Activated T-cell treated with anti-CD3 and anti-CD28 coated beads, Interleukin-2, amount 50 U/mL, for 4 hours (primary cell): Measurements from ENCODE around the gene NPDC1. TPM values are rescaled to one million over a fixed set of nuclear protein-coding genes. Genes with fewer than 3 reads are reported as not detected.

Experiments
- ATAC-seq, 2 donors: fragments of 200-7000 bp; cut with Tn5 transposase; one replicate each; pipeline ENCODE4 v1.10.0; 2021
- DNase-seq: peaks from one replicate; pipeline ENCODE4 v3.0.0-alpha.2; 2020
- H3K27me3 Mint-ChIP-seq: one replicate; pipeline ENCODE4 v1.8.0; 2021; ENCODE audit warnings: low read depth, mixed read lengths
- H3K36me3 Mint-ChIP-seq: one replicate; pipeline ENCODE4 v1.8.0; 2022; ENCODE audit warnings: mixed read lengths; ENCODE audit not compliant: insufficient read depth
- H3K4me1 Mint-ChIP-seq: one replicate; pipeline ENCODE4 v1.8.0; 2021; ENCODE audit warnings: low read depth, mixed read lengths
- H3K4me3 Mint-ChIP-seq: one replicate; pipeline ENCODE4 v1.8.0; 2021; ENCODE audit warnings: mild to moderate bottlenecking, moderate library complexity, mixed read lengths
- H3K9me3 Mint-ChIP-seq: one replicate; pipeline ENCODE4 v1.8.0; 2021; ENCODE audit warnings: mixed read lengths
- total RNA-seq, 3 donors: library from RNA; stranded (reverse); gene quantifications; one replicate each; pipeline ENCODE4 v1.2.1, GENCODE V29; 2021

Gene NPDC1
- total RNA-seq, 3 donors from 2014 or later = 15.1 to 33.0 (median 23.2) TPM

GRCh38 chr9:137031904-137032640, 13.9 kb downstream of the NPDC1 start, which contains the start of gene FUT7:
Gene FUT7 (minus strand): TSS chr9:137032088. CDS start chr9:137031991, 97 bp downstream.
- no peak for DNase-seq
- H3K4me1 Mint-ChIP-seq = peaks cover 53% of the 10 kb centered on the region
- no peaks in the 10 kb centered on the region for H3K36me3 Mint-ChIP-seq
- H3K9me3 Mint-ChIP-seq = no peaks in the 10 kb centered on the region
- peak within 1 kb of the TSS; percentile 69 for H3K4me3 Mint-ChIP-seq
- no peaks in the 10 kb centered on the region for H3K27me3 Mint-ChIP-seq
- no peak for ATAC-seq

- H3K27me3 Mint-ChIP-seq = no peaks in the 10 kb centered on the region
- H3K4me3 Mint-ChIP-seq = peak overlapping the region; percentile 69
- peaks cover 58% of the 10 kb centered on the region for H3K4me1 Mint-ChIP-seq
- H3K36me3 Mint-ChIP-seq = no peaks in the 10 kb centered on the region
- no peaks in the 10 kb centered on the region for H3K9me3 Mint-ChIP-seq
- ATAC-seq = no peak
- peak; percentile 20 for DNase-seq
These were observed 15.1 kb downstream of the NPDC1 start for GRCh38 chr9:137030538-137031527.

- Mint-ChIP-seq H3K9me3 (no peaks in the 10 kb centered on the region), H3K4me1 (peaks cover 55% of the 10 kb centered on the region), H3K36me3 (no peaks in the 10 kb centered on the region), H3K27me3 (no peaks in the 10 kb centered on the region), H3K4me3 (peak overlapping the region; percentile 69)
- ATAC-seq (no peak), DNase-seq (no peak)
These were observed 16.0 kb downstream of the NPDC1 start for GRCh38 chr9:137030006-137030405.

GRCh38 chr9:137029058-137029936, 16.7 kb downstream of the NPDC1 start:
- H3K4me1 Mint-ChIP-seq = peaks cover 48% of the 10 kb centered on the region
- ATAC-seq = peak; percentile 39 to 51
- no peaks in the 10 kb centered on the region for H3K36me3 Mint-ChIP-seq
- no peaks in the 10 kb centered on the region for H3K27me3 Mint-ChIP-seq
- peak overlapping the region; percentile 77 for H3K4me3 Mint-ChIP-seq
- H3K9me3 Mint-ChIP-seq = no peaks in the 10 kb centered on the region
- DNase-seq = peak; percentile 71

GRCh38 chr9:137028263-137029057, 17.5 kb downstream of the NPDC1 start:
- Mint-ChIP-seq H3K4me3 (peak overlapping the region; percentile 77), H3K27me3 (no peaks in the 10 kb centered on the region), H3K4me1 (peaks cover 43% of the 10 kb centered on the region), H3K36me3 (no peaks in the 10 kb centered on the region), H3K9me3 (no peaks in the 10 kb centered on the region)
- peak; percentile 56 for DNase-seq
- ATAC-seq = peak; percentile 73 to 78

GRCh38 chr9:137027369-137028262, 18.4 kb downstream of the NPDC1 start, which contains the start of gene ABCA2:
Gene ABCA2 (minus strand): TSS chr9:137028237. CDS start chr9:137028140, 97 bp downstream.
- Mint-ChIP-seq H3K9me3 (no peaks in the 10 kb centered on the region), H3K4me1 (peaks cover 38% of the 10 kb centered on the region), H3K27me3 (no peaks in the 10 kb centered on the region), H3K4me3 (peak within 1 kb of the TSS; percentile 78), H3K36me3 (no peaks in the 10 kb centered on the region)
- DNase-seq = no peak
- no peak for ATAC-seq

GRCh38 chr9:137026828-137027227, 19.1 kb downstream of the NPDC1 start:
- H3K27me3 Mint-ChIP-seq = no peaks in the 10 kb centered on the region
- ATAC-seq = no peak
- no peaks in the 10 kb centered on the region for H3K9me3 Mint-ChIP-seq
- no peak for DNase-seq
- H3K4me3 Mint-ChIP-seq = peak overlapping the region; percentile 78
- H3K4me1 Mint-ChIP-seq = peaks cover 34% of the 10 kb centered on the region
- H3K36me3 Mint-ChIP-seq = no peaks in the 10 kb centered on the region

- H3K27me3 Mint-ChIP-seq = no peaks in the 10 kb centered on the region
- H3K9me3 Mint-ChIP-seq = no peaks in the 10 kb centered on the region
- H3K4me3 Mint-ChIP-seq = peak overlapping the region; percentile 78
- no peak for ATAC-seq
- H3K4me1 Mint-ChIP-seq = peaks cover 32% of the 10 kb centered on the region
- H3K36me3 Mint-ChIP-seq = no peaks in the 10 kb centered on the region
- no peak for DNase-seq
These were observed 19.6 kb downstream of the NPDC1 start for GRCh38 chr9:137026384-137026783.

GRCh38 chr9:137025517-137025966, 20.4 kb downstream of the NPDC1 start:
- peaks cover 26% of the 10 kb centered on the region for H3K4me1 Mint-ChIP-seq
- DNase-seq (no peak), ATAC-seq (no peak)
- H3K36me3 Mint-ChIP-seq = no peaks in the 10 kb centered on the region
- no peak overlapping the region for H3K4me3 Mint-ChIP-seq
- H3K27me3 Mint-ChIP-seq = no peaks in the 10 kb centered on the region
- H3K9me3 Mint-ChIP-seq = no peaks in the 10 kb centered on the region

- no peak overlapping the region for H3K4me3 Mint-ChIP-seq
- no peaks in the 10 kb centered on the region for H3K36me3 Mint-ChIP-seq
- DNase-seq (no peak), ATAC-seq (no peak)
- no peaks in the 10 kb centered on the region for H3K9me3 Mint-ChIP-seq
- peaks cover 10% of the 10 kb centered on the region for H3K4me1 Mint-ChIP-seq
- no peaks in the 10 kb centered on the region for H3K27me3 Mint-ChIP-seq
These were observed 22.4 kb downstream of the NPDC1 start for GRCh38 chr9:137023583-137023991.

GRCh38 chr9:137023157-137023556, 22.8 kb downstream of the NPDC1 start:
- Mint-ChIP-seq H3K27me3 (no peaks in the 10 kb centered on the region), H3K4me1 (peaks cover 10% of the 10 kb centered on the region), H3K9me3 (no peaks in the 10 kb centered on the region), H3K36me3 (no peaks in the 10 kb centered on the region), H3K4me3 (no peak overlapping the region)
- no peak for DNase-seq
- ATAC-seq = no peak

GRCh38 chr9:137022662-137023008, 23.3 kb downstream of the NPDC1 start:
- Mint-ChIP-seq H3K4me3 (no peak overlapping the region), H3K9me3 (no peaks in the 10 kb centered on the region), H3K27me3 (no peaks in the 10 kb centered on the region), H3K4me1 (peaks cover 10% of the 10 kb centered on the region), H3K36me3 (no peaks in the 10 kb centered on the region)
- DNase-seq (no peak), ATAC-seq (no peak)
